Measurements from ENCODE around the gene SLC5A5.

Gene SLC5A5

DNA sequence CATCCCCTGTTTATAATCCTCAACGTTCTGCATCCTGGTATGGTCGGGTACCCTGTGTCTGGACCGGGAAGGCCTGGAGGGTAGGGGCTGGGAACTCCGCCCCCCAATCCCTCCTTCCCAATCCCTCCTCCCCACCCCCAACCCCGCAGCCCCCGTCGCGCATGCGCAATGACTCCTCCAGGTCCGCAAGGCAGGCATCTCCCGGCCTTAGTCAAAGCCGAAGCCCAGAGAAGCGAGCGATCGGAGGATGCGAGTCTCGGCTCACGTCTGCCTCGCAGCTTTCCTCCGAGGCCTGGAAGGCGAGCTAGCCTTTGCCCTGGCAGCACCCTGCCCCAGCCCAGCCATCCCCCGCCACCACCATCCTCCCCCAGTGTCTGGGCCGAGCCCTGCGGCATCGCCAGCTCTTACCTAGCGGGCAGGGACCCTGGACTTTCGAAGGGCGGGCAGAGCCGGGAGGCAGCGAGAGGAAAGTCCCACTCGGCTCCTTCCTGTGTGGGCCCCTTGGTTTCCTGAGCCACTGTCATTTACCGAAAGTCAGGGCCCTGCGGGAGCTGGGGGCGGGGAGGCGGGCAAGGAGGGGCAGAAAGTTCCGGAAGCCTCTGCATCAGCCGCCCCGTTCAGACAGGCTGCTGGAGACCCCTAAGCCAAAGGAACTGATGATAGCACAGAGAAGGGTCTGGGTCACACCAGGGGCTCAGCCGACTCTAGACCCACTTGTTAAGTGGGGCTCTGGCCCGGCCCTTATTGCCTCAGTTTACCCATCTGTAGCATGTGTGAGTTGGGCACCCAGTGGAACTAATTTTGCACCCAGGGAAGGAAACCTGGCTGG is 24.0 kb upstream of the SLC5A5 start, which contains the start of gene JAK3:
JAK3 (minus strand) TSS at position 445 of the 829 bp plus-strand sequence. CDS start 3,565 bp downstream, outside the sequence.
- no peak for DNase-seq

DNA sequence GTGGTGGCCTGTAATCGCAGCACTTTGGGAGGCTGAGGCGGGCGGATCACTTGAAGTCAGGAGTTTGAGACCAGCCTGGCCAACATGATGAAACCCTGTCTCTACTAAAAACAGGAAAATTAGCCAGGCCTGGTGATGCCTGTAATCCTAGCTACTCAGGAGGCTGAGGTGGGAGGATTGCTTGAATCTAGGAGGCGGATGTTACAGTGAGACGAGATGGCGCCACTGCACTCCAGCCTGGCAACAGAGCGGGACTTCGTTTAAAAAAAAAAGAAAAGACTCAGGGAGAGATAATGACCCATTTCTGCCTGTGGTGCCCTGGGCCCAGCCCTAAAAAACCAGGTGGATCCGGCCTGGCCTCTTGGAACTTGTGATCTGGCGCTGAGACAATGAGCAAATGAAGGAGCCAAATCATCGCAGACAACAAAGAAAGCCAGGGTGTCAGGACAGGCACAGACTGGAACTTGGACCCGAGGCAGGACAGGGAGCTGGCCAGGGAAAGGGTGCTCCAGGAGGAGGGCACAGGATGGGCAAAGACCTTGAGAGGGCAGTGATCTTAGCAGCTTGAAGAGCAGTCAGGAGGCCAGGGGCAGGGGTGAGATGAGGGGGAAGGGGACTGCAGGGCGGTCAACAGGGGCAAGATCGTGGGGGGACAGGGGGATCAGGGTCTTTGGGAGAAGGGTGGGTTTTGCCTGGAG is 23.0 kb upstream of the SLC5A5 start:
- no peak for DNase-seq

DNA sequence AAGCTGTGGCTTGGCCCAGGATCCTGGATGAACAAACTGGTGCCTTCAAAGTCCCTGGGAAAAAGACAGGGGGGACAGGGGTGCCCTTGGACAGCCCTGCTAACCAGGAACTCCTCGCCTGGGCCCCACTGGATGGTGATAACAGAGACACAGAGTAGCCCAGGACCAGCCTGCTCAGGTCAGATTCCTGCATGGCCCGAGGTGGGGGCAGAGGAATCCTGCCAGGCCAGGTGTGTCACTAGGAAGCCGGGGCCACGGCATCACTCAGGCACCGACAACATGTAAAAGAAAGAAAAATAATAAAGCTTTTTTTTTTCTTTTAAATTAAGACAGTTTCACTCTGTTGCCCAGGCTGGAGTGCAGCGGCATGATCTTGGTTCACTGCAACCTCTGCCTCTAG is 17.7 kb upstream of the SLC5A5 start:
- DNase-seq = no peak

DNA sequence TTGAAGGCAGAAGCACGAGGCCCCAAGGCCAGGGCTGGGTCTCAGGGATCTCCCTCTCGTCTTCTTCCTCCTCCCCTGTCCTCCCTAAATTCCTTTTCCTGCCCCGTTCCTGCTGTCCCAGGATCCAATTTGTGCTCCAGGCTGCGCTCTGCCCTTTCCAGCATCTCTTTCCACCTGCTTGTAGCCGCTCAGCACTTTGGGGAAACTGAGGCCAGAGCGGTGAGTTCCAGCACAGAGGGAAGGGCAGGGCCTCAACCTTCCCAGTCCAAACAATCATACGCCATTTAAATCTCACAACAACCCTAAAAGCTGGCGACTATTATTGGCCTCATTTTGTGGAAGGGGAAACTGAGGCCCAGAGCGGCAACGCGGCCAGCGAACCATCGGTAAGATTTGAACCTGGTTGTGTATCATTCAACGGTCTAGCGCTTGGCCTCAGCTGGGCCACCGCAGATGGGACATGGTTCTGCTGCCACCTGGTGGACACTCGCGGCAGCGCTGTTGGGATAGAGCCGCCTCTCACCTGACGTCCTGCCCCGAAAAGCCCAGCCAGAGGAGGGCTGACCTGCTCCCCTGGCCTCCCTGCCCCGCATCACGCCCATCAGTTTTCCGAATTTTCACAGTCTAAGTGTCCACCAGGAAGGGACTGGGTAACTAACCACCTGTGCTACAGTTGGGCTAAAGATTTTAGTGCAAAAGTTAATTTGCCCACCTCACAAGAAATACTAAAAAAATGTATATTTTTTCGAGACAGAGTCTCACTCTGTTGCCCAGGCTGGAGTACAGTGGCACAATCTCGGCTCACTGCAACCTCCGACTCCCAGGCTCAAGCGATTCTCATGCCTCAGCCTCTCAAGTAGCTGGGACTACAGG is 16.2 kb upstream of the SLC5A5 start:
- DNase-seq = no peak

DNA sequence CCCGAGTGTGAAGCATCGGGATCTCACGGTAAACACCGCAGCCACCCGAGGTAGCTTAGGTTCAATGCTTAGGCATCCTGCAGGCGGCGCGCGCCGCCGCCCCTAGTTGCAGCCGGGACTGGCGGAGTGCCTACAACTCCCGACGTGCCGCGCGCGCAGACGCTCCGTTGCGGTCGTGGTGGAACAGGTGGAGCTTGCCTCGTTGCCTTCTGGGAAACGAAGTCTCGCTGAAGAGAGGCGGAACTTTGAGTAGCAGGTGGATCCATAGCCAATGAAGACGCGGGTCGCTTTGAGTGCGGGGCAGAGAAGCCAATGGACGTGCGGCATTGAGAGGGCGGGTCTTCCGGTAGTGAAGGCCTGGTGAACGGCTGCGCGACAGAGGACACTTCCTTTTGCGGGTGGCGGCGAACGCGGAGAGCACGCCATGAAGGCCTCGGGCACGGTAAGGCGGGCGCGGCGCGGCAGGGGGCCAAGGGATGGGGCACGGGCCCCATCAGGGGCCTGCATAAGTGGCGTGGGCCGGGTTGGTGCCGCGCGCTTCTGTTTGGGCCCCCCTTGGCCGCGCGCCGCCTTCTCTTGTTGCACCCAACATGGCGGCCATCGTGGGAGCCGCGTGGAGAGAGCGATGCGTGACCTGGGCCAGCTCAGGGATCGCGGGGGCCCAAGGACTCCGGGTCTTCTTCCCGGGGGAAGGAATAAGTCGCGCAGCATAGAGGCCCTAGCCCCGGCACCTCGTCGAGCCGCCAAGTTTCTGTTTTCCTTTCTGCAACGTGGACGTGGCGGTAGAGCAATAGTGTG is 12.0 kb upstream of the SLC5A5 start, which contains the start of gene RPL18A:
RPL18A (plus strand) TSS at position 378 of the 798 bp plus-strand sequence; CDS start at position 425, 47 bp downstream.
- DNase-seq = peak; percentile 98

DNA sequence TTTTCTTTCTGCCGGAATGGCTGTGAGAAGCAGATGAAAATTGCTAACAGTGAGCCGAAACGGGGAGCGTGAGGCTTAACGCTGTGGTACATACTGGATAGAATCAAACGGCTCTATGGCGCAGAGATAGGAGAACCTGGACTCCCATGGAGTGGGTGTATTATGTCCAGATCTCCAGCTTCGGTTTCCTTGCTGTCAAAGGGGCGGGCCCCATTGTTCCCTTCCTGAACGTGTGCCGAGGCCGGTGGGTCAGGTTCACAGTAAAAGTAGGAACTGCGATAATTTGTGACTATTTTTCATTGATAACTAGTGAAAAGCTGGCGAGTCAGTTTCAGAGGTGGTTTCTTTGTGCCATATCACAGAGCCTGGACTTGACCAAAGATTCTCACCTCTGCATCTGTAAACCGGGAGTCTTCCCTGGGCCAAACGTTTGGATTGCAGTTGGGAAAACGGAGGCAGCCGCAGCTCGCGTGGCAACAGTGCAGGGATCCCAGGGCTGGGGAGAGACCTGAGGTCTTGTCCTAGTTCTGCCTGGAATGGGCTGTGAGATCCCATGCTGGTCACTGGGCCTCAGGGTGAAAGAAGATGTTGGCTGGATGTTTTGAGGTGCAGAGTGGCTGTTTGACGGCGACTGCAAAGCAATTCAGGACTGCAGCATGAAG is 11.3 kb upstream of the SLC5A5 start:
- DNase-seq = no peak

DNA sequence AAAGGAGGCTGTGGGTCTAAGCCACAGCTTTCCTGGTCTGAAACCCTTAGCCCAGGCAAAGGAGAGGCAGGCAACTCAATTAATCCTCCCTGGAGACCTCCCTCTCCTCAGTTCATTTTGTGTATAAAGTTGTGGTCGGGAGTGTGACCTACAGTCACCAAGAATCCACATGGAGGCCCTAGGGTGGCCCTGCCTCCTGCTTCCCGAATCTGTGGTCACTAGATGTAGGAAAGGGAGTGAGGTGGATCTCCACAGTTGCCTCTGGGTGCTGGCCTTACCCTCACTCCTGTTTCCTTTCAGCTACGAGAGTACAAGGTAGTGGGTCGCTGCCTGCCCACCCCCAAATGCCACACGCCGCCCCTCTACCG is 10.8 kb upstream of the SLC5A5 start:
- no peak for DNase-seq

DNA sequence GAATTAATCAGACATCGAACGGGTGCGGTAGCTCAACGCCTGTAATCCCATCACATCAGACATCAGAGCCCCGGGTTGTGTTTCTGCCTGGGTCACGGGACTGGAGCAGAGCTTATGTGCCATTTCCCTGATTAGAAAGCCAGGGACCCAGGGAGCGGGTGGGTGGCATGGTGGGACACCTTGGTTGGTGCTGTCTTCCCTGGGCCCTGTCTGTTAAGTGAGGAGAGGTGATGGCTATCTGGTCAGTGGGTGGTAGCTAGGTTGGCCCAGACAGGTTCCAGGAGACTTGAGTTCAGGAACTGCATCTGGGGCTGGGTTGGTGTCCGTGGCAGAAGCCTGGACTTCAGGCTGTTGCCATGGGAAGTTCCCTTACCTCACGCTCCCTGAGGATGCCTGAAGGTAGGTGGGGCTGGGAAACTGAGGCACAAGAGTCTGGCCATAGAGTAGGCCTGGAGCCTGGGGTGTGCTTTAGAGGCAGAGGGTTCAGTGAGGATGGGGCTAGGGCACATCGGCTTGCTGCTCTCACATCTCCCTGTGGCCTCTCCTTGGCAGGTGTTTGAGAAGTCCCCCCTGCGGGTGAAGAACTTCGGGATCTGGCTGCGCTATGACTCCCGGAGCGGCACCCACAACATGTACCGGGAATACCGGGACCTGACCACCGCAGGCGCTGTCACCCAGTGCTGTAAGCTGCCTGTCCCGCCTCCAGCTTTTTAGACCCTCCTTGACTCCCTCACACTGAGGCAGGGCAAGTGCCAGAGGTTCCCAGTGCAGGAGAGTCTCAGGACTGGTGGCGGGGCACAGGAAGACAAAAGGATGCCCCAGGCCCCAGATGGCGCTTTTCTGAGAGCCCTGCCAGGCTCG is 10.0 kb upstream of the SLC5A5 start:
- DNase-seq = no peak

DNA sequence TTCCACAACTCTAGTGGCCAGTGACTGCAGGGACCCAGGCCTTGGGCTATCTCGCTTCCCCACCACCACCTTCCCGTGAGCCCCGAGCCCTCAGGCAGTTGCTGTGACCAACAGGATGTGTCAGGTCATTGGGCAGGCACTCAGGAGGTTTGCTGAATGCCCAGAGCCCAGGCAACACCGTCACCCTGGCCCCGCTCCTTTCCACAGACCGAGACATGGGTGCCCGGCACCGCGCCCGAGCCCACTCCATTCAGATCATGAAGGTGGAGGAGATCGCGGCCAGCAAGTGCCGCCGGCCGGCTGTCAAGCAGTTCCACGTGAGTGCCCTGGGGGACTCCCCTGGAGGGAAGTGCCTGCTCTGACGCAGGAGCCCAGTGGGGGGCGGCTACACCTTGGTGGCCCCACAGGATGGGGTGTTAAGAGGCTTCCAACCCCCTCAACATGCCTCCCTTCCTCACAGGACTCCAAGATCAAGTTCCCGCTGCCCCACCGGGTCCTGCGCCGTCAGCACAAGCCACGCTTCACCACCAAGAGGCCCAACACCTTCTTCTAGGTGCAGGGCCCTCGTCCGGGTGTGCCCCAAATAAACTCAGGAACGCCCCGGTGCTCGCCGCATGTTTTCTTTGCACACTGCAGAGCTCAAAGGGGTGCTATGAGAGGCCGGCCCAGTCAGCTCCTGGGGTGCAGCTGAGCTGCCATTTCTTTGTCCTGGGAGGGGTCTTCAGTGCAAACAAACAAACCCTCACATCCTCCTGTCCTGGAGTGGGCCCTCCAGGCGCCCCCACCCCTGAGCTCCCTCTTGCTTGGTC is 8.8 kb upstream of the SLC5A5 start:
- no peak for DNase-seq

DNA sequence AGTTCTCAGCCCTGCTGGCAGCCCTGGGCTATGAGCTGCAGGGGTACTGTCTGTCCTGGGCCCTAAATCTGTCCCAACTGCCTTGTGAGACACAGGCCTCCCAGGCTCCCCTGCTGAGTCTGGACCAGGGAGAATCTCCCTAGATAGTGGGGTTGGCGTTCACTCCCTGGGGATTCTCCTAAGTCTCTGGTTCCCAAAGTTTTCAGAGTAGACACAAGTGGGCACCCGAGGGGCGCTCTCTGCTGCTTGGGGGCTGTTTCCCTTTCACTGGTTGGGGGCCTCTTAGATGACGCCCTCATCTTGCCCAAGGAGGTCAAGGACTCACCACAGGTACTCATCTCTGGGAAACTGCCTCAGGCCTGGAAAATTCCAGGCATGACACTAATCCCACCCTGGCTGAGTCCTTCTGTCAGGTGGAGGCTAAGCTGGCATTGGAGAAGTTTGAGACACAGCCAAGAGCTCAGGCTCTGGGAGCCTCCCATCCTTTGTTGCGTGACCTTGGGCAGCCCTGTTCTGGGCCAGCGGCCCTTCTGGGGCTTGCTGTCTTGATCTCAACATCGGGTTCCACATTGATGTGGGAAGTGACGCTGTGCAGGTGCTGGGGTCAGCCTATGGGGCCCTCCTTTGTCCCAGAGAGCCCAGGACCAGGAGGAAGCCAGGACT is 8.1 kb upstream of the SLC5A5 start:
- DNase-seq = no peak

DNA sequence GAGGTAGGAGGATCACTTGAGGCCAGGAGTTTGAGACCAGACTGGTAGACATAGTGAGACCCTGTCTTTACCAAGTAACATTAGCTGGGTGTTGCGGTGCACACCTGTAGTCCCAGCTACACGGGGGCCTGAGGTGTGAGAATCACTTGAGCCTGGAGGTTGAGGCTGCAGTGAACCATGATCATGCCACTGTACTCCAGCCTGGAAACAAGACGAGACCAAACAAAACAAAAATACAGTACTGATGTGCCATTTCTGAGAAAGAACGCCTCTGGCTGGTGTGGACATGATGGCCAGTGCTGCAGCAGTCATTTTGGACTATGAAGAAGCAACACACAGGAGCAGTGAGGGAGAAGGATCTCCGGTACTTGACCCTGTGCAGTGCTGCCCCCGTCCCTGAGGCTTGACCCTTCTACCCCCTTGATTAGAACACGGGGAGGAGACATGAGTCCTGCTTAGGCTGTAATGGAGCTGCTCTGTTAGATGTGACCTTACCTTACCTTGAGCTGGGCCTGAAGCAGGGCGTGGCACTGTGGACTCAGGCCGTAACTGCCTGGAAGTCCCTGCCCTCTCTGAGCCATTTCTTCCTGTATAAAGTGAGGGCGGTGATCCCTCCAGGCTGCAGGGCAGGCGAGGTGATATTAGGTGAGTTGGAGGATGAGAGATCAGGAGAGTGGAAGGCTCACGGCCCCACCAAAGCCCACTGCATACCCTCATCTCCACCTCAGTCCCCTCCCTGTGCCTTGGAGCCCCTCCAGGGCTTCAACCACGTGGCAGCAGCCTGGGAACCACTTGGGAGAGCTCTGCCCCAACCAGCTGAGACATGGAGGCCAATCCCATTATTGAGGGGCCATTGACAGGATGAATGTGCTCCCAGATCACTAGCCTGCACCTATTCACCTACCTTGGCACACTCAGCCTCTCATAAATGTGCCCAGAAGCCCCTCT is 6.1 kb upstream of the SLC5A5 start:
- no peak for DNase-seq

DNA sequence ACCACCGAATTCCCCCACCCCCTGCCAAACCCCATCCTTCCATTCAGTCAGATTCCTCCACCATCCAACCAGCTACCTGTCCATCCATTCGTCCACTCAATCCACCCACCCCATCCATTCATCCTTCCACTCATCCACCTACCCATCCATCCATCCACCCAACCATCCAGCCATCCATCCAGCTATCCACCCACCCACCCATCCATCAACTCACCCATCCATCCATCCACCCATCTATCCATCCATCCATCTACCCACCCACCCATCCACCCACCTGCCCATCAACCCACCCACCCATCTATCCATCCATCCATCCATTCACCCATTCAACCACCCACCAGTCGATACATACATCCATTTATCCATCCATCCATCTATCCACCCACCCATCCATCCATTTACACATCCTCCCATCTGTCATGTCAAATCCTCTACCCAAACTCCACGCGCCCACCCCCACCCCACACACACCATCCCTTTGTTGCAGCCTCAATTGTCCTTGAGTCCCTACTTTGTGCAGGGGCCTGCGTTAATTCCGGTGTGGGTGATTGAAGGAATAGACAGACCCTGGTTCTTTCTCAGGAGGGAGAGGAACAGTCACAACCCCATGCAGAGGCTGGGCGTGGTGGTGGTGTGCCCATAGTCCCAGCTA is 5.3 kb upstream of the SLC5A5 start:
- DNase-seq = no peak

DNA sequence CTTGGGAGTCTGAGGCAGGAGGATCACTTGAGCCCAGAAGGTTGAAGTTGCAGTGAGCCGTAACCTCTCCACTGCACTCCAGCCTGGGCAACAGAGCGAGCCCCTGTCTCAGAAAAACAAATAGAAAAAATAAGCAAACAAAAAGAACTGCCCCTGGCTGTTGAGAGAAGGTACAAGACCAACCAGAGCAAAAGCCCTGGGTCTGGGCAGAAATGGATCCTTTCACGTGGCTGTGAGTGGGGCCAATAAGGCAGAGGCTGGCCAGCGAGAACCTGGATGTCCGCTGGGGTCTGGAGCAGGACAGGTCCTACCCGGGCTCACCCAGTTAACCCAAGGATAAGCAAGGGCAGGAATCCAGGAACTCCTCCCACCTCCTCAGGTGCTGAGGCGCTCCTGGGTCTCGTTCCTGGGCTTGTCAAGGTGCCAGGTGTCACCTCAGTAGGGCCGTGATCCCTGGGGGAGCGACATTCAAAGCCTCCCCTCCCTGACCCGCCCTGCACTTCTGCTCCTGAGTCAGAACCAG is 4.7 kb upstream of the SLC5A5 start:
- DNase-seq = no peak

DNA sequence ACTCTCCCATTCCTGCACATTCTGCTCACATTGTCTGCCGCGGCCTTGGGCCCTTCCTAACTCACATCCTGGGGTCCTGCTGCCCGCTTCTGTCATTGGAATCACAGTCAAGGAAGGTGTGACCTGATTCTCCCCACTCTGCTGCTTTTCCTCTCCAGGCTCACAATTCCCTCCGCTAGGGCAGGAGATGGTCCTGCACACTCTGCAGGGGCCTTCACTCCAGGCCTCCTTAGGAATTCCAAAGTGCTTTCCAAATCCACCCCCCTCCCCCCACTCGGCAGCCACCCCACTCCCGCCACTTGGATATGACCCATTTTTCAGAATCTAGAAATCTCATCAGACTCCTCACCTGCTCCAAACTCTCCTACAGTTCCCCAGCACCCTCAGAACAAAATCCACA is 3.1 kb upstream of the SLC5A5 start:
- no peak for DNase-seq

DNA sequence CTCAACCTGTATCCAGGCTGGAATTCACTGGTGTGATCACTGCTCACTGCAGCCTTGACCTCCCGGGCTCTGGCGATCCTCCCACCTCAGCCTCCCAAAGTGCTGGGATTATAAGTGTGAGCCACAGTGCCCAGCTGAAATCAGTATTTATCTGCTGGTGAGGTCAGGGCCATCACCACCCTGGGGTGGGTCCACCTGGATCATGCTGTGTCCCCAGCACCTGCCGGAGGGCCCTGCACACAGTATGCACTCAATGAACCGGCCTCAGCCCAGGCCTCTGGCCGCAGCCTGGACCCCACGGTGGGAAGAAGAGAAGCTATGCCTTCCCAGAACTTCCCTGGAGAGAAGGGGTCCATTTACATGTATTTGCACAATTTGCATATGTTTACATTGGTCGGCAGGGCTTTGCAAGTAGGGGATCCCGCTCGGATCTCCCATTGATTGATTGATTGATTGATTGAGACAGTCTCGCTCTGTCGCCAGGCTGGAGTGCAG is 2.6 kb upstream of the SLC5A5 start:
- no peak for DNase-seq

DNA sequence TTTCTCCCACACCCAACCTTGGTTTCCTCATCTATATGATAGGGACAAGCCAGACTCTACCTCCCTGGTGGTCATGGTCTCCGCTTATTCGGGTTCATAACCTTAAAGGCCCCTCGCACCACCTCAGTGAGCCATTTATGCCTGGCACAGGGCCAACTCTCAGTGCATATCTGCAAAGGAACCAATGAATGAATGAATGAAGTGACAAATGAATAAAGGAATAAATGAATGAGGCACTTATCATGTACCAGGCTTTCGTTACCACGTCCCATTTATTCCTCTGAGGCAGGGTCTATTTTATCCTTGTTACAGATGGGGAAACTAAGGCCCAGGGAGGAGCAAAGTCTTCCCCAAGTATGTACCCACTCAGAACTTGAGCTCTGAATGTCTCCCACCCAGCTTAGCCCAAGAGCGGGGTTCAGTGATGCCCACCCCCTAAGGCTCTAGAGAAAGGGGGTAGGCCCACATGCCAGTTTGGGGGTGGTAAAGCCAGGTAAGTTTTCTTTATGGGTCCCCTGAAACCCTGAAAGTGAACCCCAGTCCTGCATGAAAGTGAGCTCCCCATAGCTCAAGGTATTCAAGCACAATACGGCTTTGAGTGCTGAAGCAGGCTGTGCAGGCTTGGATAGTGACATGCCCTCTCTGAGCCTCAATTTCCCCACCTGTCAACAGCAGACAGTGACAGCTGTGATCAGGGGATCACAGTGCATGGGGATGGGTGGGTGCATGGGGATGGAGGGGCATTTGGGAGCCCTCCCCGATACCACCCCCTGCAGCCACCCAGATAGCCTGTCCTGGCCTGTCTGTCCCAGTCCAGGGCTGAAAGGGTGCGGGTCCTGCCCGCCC is 490 bp upstream of the SLC5A5 start:
- DNase-seq = no peak

Measured in NCI-H510A (cell line).